Naive thymus-derived CD4-positive, alpha-beta T cell (primary cell): ENCODE results near the gene DLL4. TPM values are rescaled to one million over a fixed set of nuclear protein-coding genes. Genes with fewer than 3 reads are reported as not detected.
A peak's percentile ranks its signal among the peaks of the same experiment; 100 is the strongest.

Source experiments
- ATAC-seq: fragments of 150-1000 bp; cut with Tn5 transposase; 2 replicates; pipeline ENCODE4 v1.10.0; 2021; ENCODE audit warnings: mild to moderate bottlenecking, moderate library complexity
- CTCF ChIA-PET: fragments of 350-600 bp; sonication (Branson Sonifier 250); formaldehyde crosslinking; loops from one replicate; lab custom pipeline; 2021; ENCODE audit warnings: antibody characterized with exemption; lab: Charles Lee
- POLR2A ChIA-PET: fragments of 350-600 bp; sonication (Branson Sonifier 250); formaldehyde crosslinking; loops from one replicate; lab custom pipeline; 2021; ENCODE audit warnings: antibody characterized with exemption, inconsistent platforms; lab: Charles Lee
- DNase-seq, 9 donors: peaks; one replicate each; pipeline versions ENCODE4 v3.0.0 to v3.0.0-alpha.2; 2020 to 2022; ENCODE audit warnings: mixed read lengths in 1 of 9
- H3K27ac ChIP-seq: one replicate; pipeline ENCODE4 v1.7.0; 2013; ENCODE audit warnings: mild to moderate bottlenecking, low read depth, low read length, moderate library complexity
- H3K27me3 ChIP-seq, 2 donors: one replicate each; pipeline ENCODE4 v1.7.0; 2013; ENCODE audit warnings: low read length in 2 of 2, mild to moderate bottlenecking in 2 of 2, moderate library complexity in 2 of 2; ENCODE audit not compliant: control insufficient read depth in 2 of 2, insufficient read depth in 2 of 2
- H3K36me3 ChIP-seq, 3 experiments: 1 replicate in 2 of 3; 2 replicates in 1 of 3; pipeline ENCODE4 v1.7.0; 2013; ENCODE audit warnings: low read length in 3 of 3, mild to moderate bottlenecking in 3 of 3, moderate library complexity in 1 of 3; ENCODE audit not compliant: insufficient read depth in 3 of 3, control insufficient read depth in 2 of 3
- H3K4me1 ChIP-seq, 2 donors: one replicate each; pipeline ENCODE4 v1.7.0; 2013; ENCODE audit warnings: low read length in 2 of 2, mild to moderate bottlenecking in 2 of 2, moderate library complexity in 1 of 2; ENCODE audit not compliant: control insufficient read depth in 2 of 2, insufficient read depth in 2 of 2
- H3K4me3 ChIP-seq: 2 replicates; pipeline ENCODE4 v1.7.0; 2013; ENCODE audit warnings: mild to moderate bottlenecking, low read length
- H3K9me3 ChIP-seq, 3 experiments: 1 replicate in 2 of 3; 2 replicates in 1 of 3; pipeline ENCODE4 v1.7.0; 2013; ENCODE audit warnings: low read length in 3 of 3; ENCODE audit not compliant: control insufficient read depth in 2 of 3
- H3K27ac Mint-ChIP-seq, 9 donors: one replicate each; pipeline ENCODE4 v1.8.0; 2020 to 2022; ENCODE audit warnings: mixed read lengths in 9 of 9, mild to moderate bottlenecking in 8 of 9, moderate library complexity in 5 of 9, inconsistent platforms in 2 of 9
- H3K27me3 Mint-ChIP-seq, 5 donors: one replicate each; pipeline ENCODE4 v1.8.0; 2021 to 2022; ENCODE audit warnings: mixed read lengths in 5 of 5, mild to moderate bottlenecking in 1 of 5
- H3K36me3 Mint-ChIP-seq, 5 donors: one replicate each; pipeline ENCODE4 v1.8.0; 2020 to 2022; ENCODE audit warnings: mixed read lengths in 5 of 5, mild to moderate bottlenecking in 3 of 5, inconsistent platforms in 1 of 5
- H3K4me1 Mint-ChIP-seq, 7 donors: one replicate each; pipeline ENCODE4 v1.8.0; 2020 to 2022; ENCODE audit warnings: mixed read lengths in 7 of 7, mild to moderate bottlenecking in 3 of 7, inconsistent platforms in 1 of 7
- H3K4me3 Mint-ChIP-seq, 10 donors: one replicate each; pipeline ENCODE4 v1.8.0; 2020 to 2022; ENCODE audit warnings: mild to moderate bottlenecking in 10 of 10, mixed read lengths in 10 of 10, moderate library complexity in 6 of 10, inconsistent platforms in 2 of 10
- H3K9me3 Mint-ChIP-seq, 11 donors: one replicate each; pipeline ENCODE4 v1.8.0; 2020 to 2022; ENCODE audit warnings: mixed read lengths in 11 of 11, mild to moderate bottlenecking in 4 of 11, inconsistent platforms in 1 of 11, moderate library complexity in 1 of 11
- intact Hi-C, 2 donors: fragments of 100-400 bp; cut with micrococcal nuclease; formaldehyde crosslinking; loops; one replicate each; pipeline ENCODE4 v1.15.1; 2023
- polyA plus RNA-seq, 2 donors: library from polyadenylated mRNA; unstranded; fragments of 300-500 nt; fragmentation: Illumina TruSeq; gene quantifications; one replicate each; pipeline ENCODE4 v1.2.3, GENCODE V29; 2021
- total RNA-seq, 6 experiments: library from RNA in 5 of 6; stranded (reverse) in 5 of 6; gene quantifications; 1 replicate in 5 of 6; 2 replicates in 1 of 6; pipeline ENCODE4 v1.2.3 and lab custom pipeline; 2021 to 2026

The DLL4 gene
- total and polyA plus RNA-seq, 7 experiments from 2014 or later = not detected

- H3K27me3 Mint-ChIP-seq = peaks cover 14 to 44% (median 15%) of the 10 kb centered on the region in 5 donors
- H3K27ac Mint-ChIP-seq = no peak overlapping the region
- Histone ChIP-seq H3K36me3 (no peaks in the 10 kb centered on the region), H3K4me3 (no peak overlapping the region), H3K27ac (no peak overlapping the region), H3K27me3 (peaks cover 0 to 7% of the 10 kb centered on the region in 2 donors), H3K9me3 (no peaks in the 10 kb centered on the region), H3K4me1 (peaks cover 3 to 16% of the 10 kb centered on the region in 2 donors)
- H3K36me3 Mint-ChIP-seq = no peaks in the 10 kb centered on the region
- ChIA-PET CTCF (no interaction called here), POLR2A (interaction anchor here (0.6 to 6.5 kb wide), 2 partner anchors 20 to 145 kb away, joined by 5 to 23 read pairs; no protein-coding TSS in a partner anchor)
- H3K4me3 Mint-ChIP-seq = no peak overlapping the region
- no peaks in the 10 kb centered on the region for H3K9me3 Mint-ChIP-seq
- ATAC-seq (no peak), DNase-seq (no peak)
- H3K4me1 Mint-ChIP-seq = peaks cover 7 to 15% (median 12%) of the 10 kb centered on the region in 7 donors
- intact Hi-C loops = no loop called here
These were observed 7.1 kb upstream of the DLL4 start for GRCh38 chr15:40921949-40922607.

GRCh38 chr15:40922608-40923005, 6.5 kb upstream of the DLL4 start:
- DNase-seq (no peak), ATAC-seq (no peak)
- Mint-ChIP-seq H3K27me3 (peaks cover 17 to 48% (median 18%) of the 10 kb centered on the region in 5 donors), H3K4me1 (peaks cover 11 to 19% (median 15%) of the 10 kb centered on the region in 7 donors), H3K27ac (no peak overlapping the region), H3K9me3 (no peaks in the 10 kb centered on the region), H3K4me3 (no peak overlapping the region), H3K36me3 (no peaks in the 10 kb centered on the region)
- Histone ChIP-seq H3K4me1 (peaks cover 6 to 21% of the 10 kb centered on the region in 2 donors), H3K4me3 (no peak overlapping the region), H3K9me3 (no peaks in the 10 kb centered on the region), H3K27ac (no peak overlapping the region), H3K27me3 (peaks cover 0 to 11% of the 10 kb centered on the region in 2 donors), H3K36me3 (no peaks in the 10 kb centered on the region)
- intact Hi-C loops = no loop called here
- ChIA-PET POLR2A (interaction anchor here (0.6 to 6.5 kb wide), 2 partner anchors 19 to 144 kb away, joined by 5 to 23 read pairs; no protein-coding TSS in a partner anchor), CTCF (no interaction called here)

- Histone ChIP-seq H3K36me3 (no peaks in the 10 kb centered on the region), H3K27me3 (peaks cover 0 to 17% of the 10 kb centered on the region in 2 donors), H3K27ac (no peak overlapping the region), H3K4me1 (peaks cover 9 to 28% of the 10 kb centered on the region in 2 donors), H3K4me3 (no peak overlapping the region), H3K9me3 (no peaks in the 10 kb centered on the region)
- Mint-ChIP-seq H3K36me3 (no peaks in the 10 kb centered on the region), H3K9me3 (no peaks in the 10 kb centered on the region), H3K27ac (no peak overlapping the region), H3K4me3 (no peak overlapping the region), H3K27me3 (peaks cover 17 to 54% (median 19%) of the 10 kb centered on the region in 5 donors), H3K4me1 (peaks cover 11 to 21% (median 16%) of the 10 kb centered on the region in 7 donors)
- intact Hi-C loops = no loop called here
- no peak for ATAC-seq
- CTCF ChIA-PET = no interaction called here
- POLR2A ChIA-PET = interaction anchor here (0.6 to 6.5 kb wide), 2 partner anchors 18 to 125 kb away, joined by 3 to 23 read pairs; no protein-coding TSS in a partner anchor
- no peak for DNase-seq
These were observed 5.6 kb upstream of the DLL4 start for GRCh38 chr15:40923551-40923950.

GRCh38 chr15:40925495-40925862, 3.7 kb upstream of the DLL4 start:
- ATAC-seq (no peak), DNase-seq (no peak)
- ChIA-PET POLR2A (interaction anchor here (1.3 to 6.5 kb wide), 2 partner anchors 16 to 27 kb away, joined by 3 to 23 read pairs; partner anchors contain the start of gene CHAC1), CTCF (interaction anchor here (0.8 kb wide), 1 partner anchor 21 kb away, joined by 3 read pairs; no protein-coding TSS in a partner anchor)
- Histone ChIP-seq H3K36me3 (no peaks in the 10 kb centered on the region), H3K4me3 (no peak overlapping the region), H3K27me3 (peaks cover 0 to 29% of the 10 kb centered on the region in 2 donors), H3K27ac (no peak overlapping the region), H3K9me3 (no peaks in the 10 kb centered on the region), H3K4me1 (peaks cover 15 to 48% of the 10 kb centered on the region in 2 donors)
- Mint-ChIP-seq H3K36me3 (peaks cover 0 to 3% (median 0%) of the 10 kb centered on the region in 5 donors), H3K27me3 (peaks cover 29 to 71% (median 30%) of the 10 kb centered on the region in 5 donors), H3K9me3 (peaks cover 0 to 2% (median 0%) of the 10 kb centered on the region in 11 donors), H3K4me1 (peaks cover 21 to 35% (median 31%) of the 10 kb centered on the region in 7 donors), H3K4me3 (peak overlapping the region in 6 of 10 donors; percentile 6 to 96 (median 40)), H3K27ac (no peak overlapping the region)
- intact Hi-C loops = no loop called here

GRCh38 chr15:40925863-40926658, 3.1 kb upstream of the DLL4 start:
- H3K4me3 ChIP-seq = peak overlapping the region; percentile 13
- DNase-seq (no peak), ATAC-seq (peak; percentile 10)
- Mint-ChIP-seq H3K9me3 (peaks cover 0 to 2% (median 0%) of the 10 kb centered on the region in 11 donors), H3K36me3 (peaks cover 0 to 4% (median 0%) of the 10 kb centered on the region in 5 donors), H3K4me3 (peak overlapping the region; percentile 27 to 96 (median 64)), H3K4me1 (peaks cover 27 to 41% (median 36%) of the 10 kb centered on the region in 7 donors), H3K27ac (no peak overlapping the region), H3K27me3 (peaks cover 35 to 71% (median 36%) of the 10 kb centered on the region in 5 donors)
- intact Hi-C loops = no loop called here
- no peak overlapping the region for H3K27ac ChIP-seq
- peaks cover 19 to 53% of the 10 kb centered on the region in 2 donors for H3K4me1 ChIP-seq
- peaks cover 5 to 34% of the 10 kb centered on the region in 2 donors for H3K27me3 ChIP-seq
- POLR2A ChIA-PET = interaction anchor here (1.3 to 6.5 kb wide), 2 partner anchors 16 to 27 kb away, joined by 3 to 23 read pairs; partner anchors contain the start of gene CHAC1
- H3K9me3 ChIP-seq = no peaks in the 10 kb centered on the region
- H3K36me3 ChIP-seq = no peaks in the 10 kb centered on the region
- CTCF ChIA-PET = interaction anchor here (0.8 kb wide), 1 partner anchor 22 kb away, joined by 3 read pairs; no protein-coding TSS in a partner anchor
